ENCODE measurements around the gene ATXN1.
"Not testable (repeated sequence)": the region's sequence is repeated elsewhere in the genome, so short reads cannot be mapped to it uniquely, and the experiment has no call there.

The ATXN1 gene

GRCh38 chr6:16470502-16471221, 290.6 kb downstream of the ATXN1 start:
- no peak for DNase-seq

GRCh38 chr6:16468991-16469615, 292.2 kb downstream of the ATXN1 start:
- DNase-seq: no peak

- DNase-seq: no peak
Observed at GRCh38 chr6:16466800-16467553, 294.3 kb downstream of the ATXN1 start.

- DNase-seq: no peak
Observed at GRCh38 chr6:16464045-16464444, 297.2 kb downstream of the ATXN1 start.

GRCh38 chr6:16463246-16463645, 298.0 kb downstream of the ATXN1 start:
- DNase-seq: not testable (repeated sequence)

GRCh38 chr6:16461491-16461890, 299.8 kb downstream of the ATXN1 start:
- DNase-seq: no peak

- DNase-seq: not testable (repeated sequence)
Observed at GRCh38 chr6:16459472-16459871, 301.8 kb downstream of the ATXN1 start.

- peak; percentile 37 for DNase-seq
Observed at GRCh38 chr6:16452348-16452747, 308.9 kb downstream of the ATXN1 start.

- DNase-seq: no peak
Observed at GRCh38 chr6:16450821-16451220, 310.4 kb downstream of the ATXN1 start.

GRCh38 chr6:16450285-16450684, 311.0 kb downstream of the ATXN1 start:
- DNase-seq: no peak

- no peak for DNase-seq
Observed at GRCh38 chr6:16446273-16446672, 315.0 kb downstream of the ATXN1 start.

GRCh38 chr6:16442031-16442430, 319.2 kb downstream of the ATXN1 start:
- DNase-seq: no peak

- DNase-seq: no peak
Observed at GRCh38 chr6:16441262-16441661, 320.0 kb downstream of the ATXN1 start.

GRCh38 chr6:16440636-16441212, 320.5 kb downstream of the ATXN1 start:
- no peak for DNase-seq

GRCh38 chr6:16438718-16439591, 322.3 kb downstream of the ATXN1 start:
- DNase-seq: peak; percentile 62

- DNase-seq: peak; percentile 63
Observed at GRCh38 chr6:16437984-16438383, 323.3 kb downstream of the ATXN1 start.

GRCh38 chr6:16437095-16437494, 324.2 kb downstream of the ATXN1 start:
- DNase-seq: peak; percentile 34

GRCh38 chr6:16436550-16436949, 324.7 kb downstream of the ATXN1 start:
- DNase-seq: peak; percentile 60

- DNase-seq: peak; percentile 58
Observed at GRCh38 chr6:16434885-16435284, 326.4 kb downstream of the ATXN1 start.

GRCh38 chr6:16433338-16433890, 327.8 kb downstream of the ATXN1 start:
- DNase-seq: no peak

GRCh38 chr6:16432075-16433032, 328.9 kb downstream of the ATXN1 start:
- DNase-seq: peak; percentile 51
